ENCODE data around the gene ANK2. TPM values are rescaled to one million over a fixed set of nuclear protein-coding genes. Genes with fewer than 3 reads are reported as not detected.
A peak's percentile ranks its signal among the peaks of the same experiment; 100 is the strongest.

Gene ANK2
- total RNA-seq, 3 donors from 2014 or later: 0.27 to 0.63 (median 0.34) TPM

DNA sequence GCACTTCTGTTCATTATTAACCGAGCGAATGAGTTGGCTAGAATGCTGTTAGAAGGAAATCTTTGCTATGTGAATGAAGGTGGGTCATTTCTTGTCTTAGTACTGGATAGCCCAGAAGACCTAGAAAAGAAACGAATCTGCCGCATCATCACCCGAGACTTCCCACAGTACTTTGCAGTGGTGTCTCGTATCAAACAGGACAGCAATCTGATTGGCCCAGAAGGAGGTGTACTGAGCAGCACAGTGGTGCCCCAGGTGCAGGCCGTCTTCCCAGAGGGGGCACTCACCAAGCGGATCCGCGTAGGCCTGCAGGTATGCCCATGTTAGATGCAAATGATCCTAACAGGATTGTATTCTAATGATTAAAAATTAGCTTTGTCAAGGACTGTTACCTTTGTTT is 286.3 kb downstream of the ANK2 start:
- ATAC-seq: no peak
- no peak for DNase-seq
- Mint-ChIP-seq H3K9me3 (no peaks in the 10 kb centered on the region), H3K4me3 (no peak overlapping the region), H3K27me3 (ENCODE audit: low read depth) (peaks cover 3% of the 10 kb centered on the region), H3K36me3 (ENCODE audit: insufficient read depth) (no peaks in the 10 kb centered on the region), H3K4me1 (ENCODE audit: low read depth) (no peaks in the 10 kb centered on the region)

DNA sequence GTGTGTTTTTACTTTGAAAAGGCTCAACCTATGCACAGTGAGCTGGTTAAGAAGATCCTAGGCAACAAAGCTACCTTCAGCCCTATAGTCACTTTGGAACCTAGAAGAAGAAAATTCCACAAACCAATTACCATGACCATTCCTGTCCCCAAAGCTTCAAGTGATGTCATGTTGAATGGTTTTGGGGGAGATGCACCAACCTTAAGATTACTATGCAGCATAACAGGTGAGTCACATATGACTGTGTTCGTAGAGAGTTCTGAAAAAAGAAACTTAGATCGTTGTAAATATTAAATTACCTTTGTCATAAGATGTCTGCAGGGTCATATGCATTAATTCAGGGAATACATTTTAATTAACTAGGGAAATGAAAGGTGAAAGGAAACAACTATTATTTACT is 287.1 kb downstream of the ANK2 start:
- peaks cover 6% of the 10 kb centered on the region for H3K27me3 Mint-ChIP-seq (ENCODE audit: low read depth)
- ATAC-seq: no peak
- H3K9me3 Mint-ChIP-seq: no peaks in the 10 kb centered on the region
- no peak for DNase-seq
- no peaks in the 10 kb centered on the region for H3K4me1 Mint-ChIP-seq (ENCODE audit: low read depth)
- H3K36me3 Mint-ChIP-seq (ENCODE audit: insufficient read depth): no peaks in the 10 kb centered on the region
- H3K4me3 Mint-ChIP-seq: no peak overlapping the region

DNA sequence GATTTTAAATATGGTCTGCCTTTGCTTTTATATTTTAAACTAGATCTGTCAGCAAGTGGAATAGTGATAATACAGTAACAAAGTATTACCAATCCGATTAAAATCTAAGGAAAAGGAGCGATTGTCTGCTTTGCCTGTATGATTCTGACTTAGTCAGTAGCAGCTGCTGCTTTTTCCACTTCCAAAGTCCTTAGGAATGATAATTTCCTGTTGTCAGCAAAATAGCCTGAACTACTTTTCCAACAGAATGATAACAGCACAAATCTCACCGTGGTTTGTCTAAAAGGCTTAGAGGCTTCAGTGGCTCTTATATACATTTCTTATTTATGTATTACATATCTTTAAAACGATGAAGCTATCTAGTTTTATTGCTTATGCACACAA is 290.0 kb downstream of the ANK2 start:
- Mint-ChIP-seq H3K27me3 (ENCODE audit: low read depth) (peaks cover 9% of the 10 kb centered on the region), H3K4me3 (no peak overlapping the region), H3K9me3 (no peaks in the 10 kb centered on the region), H3K36me3 (ENCODE audit: insufficient read depth) (no peaks in the 10 kb centered on the region), H3K4me1 (ENCODE audit: low read depth) (no peaks in the 10 kb centered on the region)
- ATAC-seq (no peak), DNase-seq (no peak)

DNA sequence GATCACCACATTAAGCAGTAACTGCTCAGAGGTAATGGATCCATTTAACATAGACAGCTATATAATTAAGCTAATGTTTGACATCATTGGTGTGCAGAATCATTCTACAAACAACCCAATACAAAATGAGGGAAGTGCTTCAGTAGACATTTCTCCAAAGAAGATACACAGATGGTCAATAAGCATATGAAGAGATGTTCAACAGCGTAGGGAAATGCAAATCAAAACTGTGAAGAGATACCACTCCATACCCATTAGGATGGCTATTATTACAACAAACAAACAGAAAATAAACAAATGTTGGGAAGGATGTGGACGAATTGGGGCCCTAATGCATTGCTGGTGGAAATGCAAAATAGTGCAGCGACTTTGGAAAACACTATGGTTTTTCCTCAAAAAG is 294.6 kb downstream of the ANK2 start:
- Mint-ChIP-seq H3K27me3 (ENCODE audit: low read depth) (peaks cover 12% of the 10 kb centered on the region), H3K9me3 (no peaks in the 10 kb centered on the region), H3K4me3 (no peak overlapping the region), H3K4me1 (ENCODE audit: low read depth) (no peaks in the 10 kb centered on the region), H3K36me3 (ENCODE audit: insufficient read depth) (no peaks in the 10 kb centered on the region)
- ATAC-seq (no peak), DNase-seq (no peak)

DNA sequence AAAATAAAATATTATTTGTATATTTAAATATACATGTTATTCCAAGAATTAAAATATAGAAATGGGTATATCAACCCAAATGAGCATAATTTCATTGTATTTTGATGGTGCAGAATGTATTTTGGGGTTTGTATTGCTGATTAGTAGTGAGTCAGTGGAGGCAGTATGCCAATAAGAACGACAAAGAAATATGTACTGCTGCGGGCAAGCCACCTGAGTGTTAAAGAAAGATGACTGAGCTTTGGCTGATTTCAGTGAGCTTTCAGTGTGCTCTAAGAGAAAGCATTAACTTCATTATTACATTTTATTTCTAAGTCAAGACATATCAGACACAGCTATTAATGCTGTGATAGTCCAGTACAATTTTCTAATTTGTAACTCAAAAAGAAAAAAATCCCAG is 297.8 kb downstream of the ANK2 start:
- no peak for ATAC-seq
- H3K4me3 Mint-ChIP-seq: no peak overlapping the region

DNA sequence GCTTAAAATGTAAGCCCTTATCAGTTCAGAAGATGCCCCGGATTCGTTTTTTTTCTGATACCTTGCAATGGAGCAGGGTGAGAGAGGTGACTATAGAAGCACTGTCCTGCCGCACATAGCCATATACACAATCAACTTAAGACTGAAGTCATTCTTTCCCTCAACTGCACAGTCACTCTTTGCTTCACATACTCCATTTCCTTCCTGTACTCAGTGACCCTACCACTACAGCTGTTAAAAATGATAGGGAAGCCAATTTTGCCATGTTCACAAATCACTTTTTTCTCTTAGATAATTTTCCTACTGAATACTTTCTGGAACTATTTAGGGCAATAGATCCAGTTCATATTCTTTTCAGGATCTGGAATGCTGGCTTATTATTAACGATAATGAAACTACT is 300.0 kb downstream of the ANK2 start:
- ATAC-seq (no peak), DNase-seq (no peak)
- Mint-ChIP-seq H3K36me3 (ENCODE audit: insufficient read depth) (no peaks in the 10 kb centered on the region), H3K4me3 (no peak overlapping the region), H3K4me1 (ENCODE audit: low read depth) (peaks cover 13% of the 10 kb centered on the region), H3K9me3 (no peaks in the 10 kb centered on the region), H3K27me3 (ENCODE audit: low read depth) (peaks cover 27% of the 10 kb centered on the region)

More for the DNA sequence above, 297.8 kb downstream of the ANK2 start:
- no peak for DNase-seq
- no peaks in the 10 kb centered on the region for H3K4me1 Mint-ChIP-seq (ENCODE audit: low read depth)
- no peaks in the 10 kb centered on the region for H3K9me3 Mint-ChIP-seq
- no peaks in the 10 kb centered on the region for H3K36me3 Mint-ChIP-seq (ENCODE audit: insufficient read depth)
- H3K27me3 Mint-ChIP-seq (ENCODE audit: low read depth): peaks cover 16% of the 10 kb centered on the region

DNA sequence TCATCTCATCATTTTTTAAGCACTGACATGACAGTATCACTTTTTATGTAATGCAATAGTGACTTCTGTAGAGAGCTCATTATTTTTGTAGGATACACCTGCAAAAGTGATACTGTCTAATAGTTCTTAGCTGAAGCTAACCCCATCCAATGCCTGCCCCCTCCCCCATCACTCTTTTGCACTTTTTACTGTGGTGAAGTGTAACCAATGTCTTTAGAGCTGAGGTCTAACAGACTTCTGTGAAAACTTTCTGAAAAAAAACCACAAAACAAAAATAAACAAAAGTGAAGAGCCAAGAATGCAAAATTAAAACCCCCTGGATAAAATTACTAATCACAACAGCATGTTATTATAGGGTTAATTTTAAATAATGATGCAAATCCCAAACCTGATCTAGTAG is 301.1 kb downstream of the ANK2 start:
- H3K9me3 Mint-ChIP-seq: no peaks in the 10 kb centered on the region
- ATAC-seq (no peak), DNase-seq (no peak)
- peaks cover 24% of the 10 kb centered on the region for H3K4me1 Mint-ChIP-seq (ENCODE audit: low read depth)
- H3K4me3 Mint-ChIP-seq: no peak overlapping the region
- no peaks in the 10 kb centered on the region for H3K36me3 Mint-ChIP-seq (ENCODE audit: insufficient read depth)
- peaks cover 28% of the 10 kb centered on the region for H3K27me3 Mint-ChIP-seq (ENCODE audit: low read depth)

DNA sequence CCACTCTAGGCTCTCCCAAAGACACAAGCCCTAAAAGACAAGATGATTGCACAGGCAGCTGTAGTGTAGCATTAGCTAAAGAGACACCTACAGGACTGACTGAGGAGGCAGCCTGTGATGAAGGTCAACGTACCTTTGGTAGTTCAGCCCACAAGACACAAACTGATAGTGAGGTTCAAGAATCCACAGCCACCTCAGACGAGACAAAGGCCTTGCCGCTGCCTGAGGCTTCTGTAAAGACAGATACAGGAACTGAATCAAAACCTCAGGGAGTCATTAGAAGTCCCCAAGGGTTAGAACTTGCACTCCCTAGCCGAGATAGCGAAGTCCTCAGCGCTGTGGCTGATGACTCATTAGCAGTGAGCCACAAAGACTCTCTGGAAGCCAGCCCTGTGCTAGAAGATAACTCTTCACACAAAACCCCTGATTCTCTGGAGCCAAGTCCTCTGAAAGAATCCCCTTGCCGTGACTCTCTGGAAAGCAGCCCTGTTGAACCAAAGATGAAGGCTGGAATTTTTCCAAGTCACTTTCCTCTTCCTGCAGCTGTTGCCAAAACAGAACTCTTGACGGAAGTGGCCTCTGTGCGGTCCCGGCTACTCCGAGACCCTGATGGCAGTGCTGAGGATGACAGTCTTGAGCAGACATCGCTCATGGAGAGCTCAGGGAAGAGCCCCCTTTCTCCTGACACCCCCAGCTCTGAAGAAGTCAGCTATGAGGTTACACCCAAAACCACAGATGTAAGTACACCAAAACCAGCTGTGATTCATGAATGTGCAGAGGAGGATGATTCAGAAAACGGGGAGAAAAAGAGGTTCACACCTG is 306.3 kb downstream of the ANK2 start:
- ATAC-seq: peak; percentile 95 to 96
- Mint-ChIP-seq H3K4me3 (peak overlapping the region; percentile 53), H3K27me3 (ENCODE audit: low read depth) (peaks cover 29% of the 10 kb centered on the region), H3K9me3 (peaks cover 16% of the 10 kb centered on the region), H3K4me1 (ENCODE audit: low read depth) (peaks cover 41% of the 10 kb centered on the region), H3K36me3 (ENCODE audit: insufficient read depth) (peaks cover 3% of the 10 kb centered on the region)
- DNase-seq: peak; percentile 61

DNA sequence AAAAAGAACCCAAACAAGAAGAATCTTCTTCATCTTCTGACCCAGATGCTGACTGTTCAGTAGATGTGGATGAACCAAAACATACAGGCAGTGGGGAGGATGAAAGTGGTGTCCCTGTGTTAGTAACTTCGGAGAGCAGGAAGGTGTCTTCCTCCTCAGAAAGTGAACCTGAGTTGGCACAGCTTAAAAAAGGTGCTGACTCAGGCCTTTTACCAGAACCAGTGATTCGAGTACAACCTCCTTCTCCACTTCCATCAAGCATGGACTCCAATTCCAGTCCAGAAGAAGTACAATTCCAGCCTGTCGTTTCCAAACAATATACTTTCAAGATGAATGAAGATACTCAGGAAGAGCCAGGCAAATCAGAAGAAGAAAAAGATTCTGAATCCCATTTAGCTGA is 307.0 kb downstream of the ANK2 start:
- peaks cover 16% of the 10 kb centered on the region for H3K9me3 Mint-ChIP-seq
- H3K4me1 Mint-ChIP-seq (ENCODE audit: low read depth): peaks cover 41% of the 10 kb centered on the region
- peaks cover 29% of the 10 kb centered on the region for H3K27me3 Mint-ChIP-seq (ENCODE audit: low read depth)
- DNase-seq (no peak), ATAC-seq (no peak)
- no peak overlapping the region for H3K4me3 Mint-ChIP-seq
- peaks cover 3% of the 10 kb centered on the region for H3K36me3 Mint-ChIP-seq (ENCODE audit: insufficient read depth)

DNA sequence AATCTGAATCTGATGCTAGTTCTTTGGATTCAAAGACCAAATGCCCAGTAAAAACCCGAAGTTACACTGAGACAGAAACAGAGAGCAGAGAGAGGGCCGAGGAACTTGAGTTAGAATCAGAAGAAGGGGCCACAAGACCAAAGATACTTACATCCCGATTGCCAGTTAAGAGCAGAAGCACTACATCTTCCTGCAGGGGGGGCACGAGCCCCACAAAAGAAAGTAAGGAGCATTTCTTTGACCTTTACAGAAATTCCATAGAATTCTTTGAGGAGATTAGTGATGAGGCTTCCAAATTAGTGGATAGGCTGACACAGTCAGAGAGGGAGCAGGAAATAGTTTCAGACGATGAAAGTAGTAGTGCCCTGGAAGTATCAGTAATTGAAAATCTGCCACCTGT is 309.3 kb downstream of the ANK2 start:
- Mint-ChIP-seq H3K4me1 (ENCODE audit: low read depth) (peaks cover 35% of the 10 kb centered on the region), H3K36me3 (ENCODE audit: insufficient read depth) (peaks cover 3% of the 10 kb centered on the region), H3K4me3 (no peak overlapping the region), H3K9me3 (peaks cover 16% of the 10 kb centered on the region), H3K27me3 (ENCODE audit: low read depth) (peaks cover 16% of the 10 kb centered on the region)
- ATAC-seq (no peak), DNase-seq (no peak)

DNA sequence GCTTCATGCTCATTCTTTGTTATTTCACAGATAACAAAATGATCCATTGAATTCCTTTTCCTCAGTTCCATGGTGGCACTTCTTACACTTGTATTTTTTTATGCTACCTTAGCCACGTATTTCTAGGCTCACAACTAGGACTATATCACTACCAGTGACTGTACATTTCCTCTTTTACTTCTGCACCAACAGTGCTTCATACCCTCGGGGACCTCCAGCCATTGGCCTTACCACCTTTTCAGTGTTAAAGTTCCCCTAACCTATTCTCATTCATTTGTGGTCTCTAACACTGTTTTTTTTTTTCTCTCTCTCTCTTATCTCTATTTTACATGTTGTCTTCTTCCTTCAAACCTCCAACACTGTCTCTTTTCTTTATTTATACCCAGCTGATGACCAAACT is 315.9 kb downstream of the ANK2 start:
- ATAC-seq (no peak), DNase-seq (no peak)
- no peaks in the 10 kb centered on the region for H3K36me3 Mint-ChIP-seq (ENCODE audit: insufficient read depth)
- H3K4me1 Mint-ChIP-seq (ENCODE audit: low read depth): no peaks in the 10 kb centered on the region
- peaks cover 6% of the 10 kb centered on the region for H3K27me3 Mint-ChIP-seq (ENCODE audit: low read depth)
- no peaks in the 10 kb centered on the region for H3K9me3 Mint-ChIP-seq
- H3K4me3 Mint-ChIP-seq: no peak overlapping the region

DNA sequence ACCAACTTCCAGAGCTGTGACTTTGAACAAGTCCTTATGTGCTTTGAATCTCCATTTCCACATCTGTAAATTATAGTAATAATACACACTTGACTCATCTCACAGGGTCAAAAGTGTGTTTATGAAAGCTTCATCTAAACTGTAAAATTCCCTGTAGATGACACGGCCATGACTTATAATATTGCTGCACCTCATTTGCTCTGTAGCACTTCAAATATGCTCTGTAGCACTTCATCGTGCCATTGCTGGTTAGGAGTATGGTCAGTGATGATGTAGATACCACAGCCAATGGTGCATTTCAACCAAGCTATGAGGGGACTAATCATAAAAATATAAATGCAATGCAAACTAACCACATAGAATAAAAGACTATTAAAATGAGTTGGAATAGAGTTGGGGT is 318.6 kb downstream of the ANK2 start:
- H3K36me3 Mint-ChIP-seq (ENCODE audit: insufficient read depth): no peaks in the 10 kb centered on the region
- H3K9me3 Mint-ChIP-seq: no peaks in the 10 kb centered on the region
- H3K27me3 Mint-ChIP-seq (ENCODE audit: low read depth): peaks cover 8% of the 10 kb centered on the region
- no peak for DNase-seq
- no peak for ATAC-seq
- H3K4me1 Mint-ChIP-seq (ENCODE audit: low read depth): no peaks in the 10 kb centered on the region
- no peak overlapping the region for H3K4me3 Mint-ChIP-seq

DNA sequence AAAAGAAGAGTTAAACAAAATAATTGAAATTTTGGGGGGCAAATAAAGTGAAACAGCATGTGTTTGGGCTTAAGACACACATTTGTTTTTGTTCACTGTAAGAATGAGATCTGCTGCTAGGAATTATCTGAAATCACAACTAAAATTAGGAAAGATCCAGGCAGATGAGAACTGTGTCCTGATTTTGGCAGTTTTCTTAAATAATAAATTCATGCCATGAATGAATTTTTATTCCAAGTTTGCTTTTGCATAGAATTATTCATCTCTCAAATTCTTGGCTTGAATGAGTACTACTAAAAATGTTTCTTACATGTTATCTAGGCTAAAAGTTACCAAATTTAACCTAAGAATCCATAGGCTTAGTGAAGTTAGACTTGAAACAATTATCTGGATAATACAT is 321.7 kb downstream of the ANK2 start:
- H3K9me3 Mint-ChIP-seq: no peaks in the 10 kb centered on the region
- H3K36me3 Mint-ChIP-seq (ENCODE audit: insufficient read depth): no peaks in the 10 kb centered on the region
- peaks cover 10% of the 10 kb centered on the region for H3K27me3 Mint-ChIP-seq (ENCODE audit: low read depth)
- DNase-seq (no peak), ATAC-seq (no peak)
- no peak overlapping the region for H3K4me3 Mint-ChIP-seq
- no peaks in the 10 kb centered on the region for H3K4me1 Mint-ChIP-seq (ENCODE audit: low read depth)

DNA sequence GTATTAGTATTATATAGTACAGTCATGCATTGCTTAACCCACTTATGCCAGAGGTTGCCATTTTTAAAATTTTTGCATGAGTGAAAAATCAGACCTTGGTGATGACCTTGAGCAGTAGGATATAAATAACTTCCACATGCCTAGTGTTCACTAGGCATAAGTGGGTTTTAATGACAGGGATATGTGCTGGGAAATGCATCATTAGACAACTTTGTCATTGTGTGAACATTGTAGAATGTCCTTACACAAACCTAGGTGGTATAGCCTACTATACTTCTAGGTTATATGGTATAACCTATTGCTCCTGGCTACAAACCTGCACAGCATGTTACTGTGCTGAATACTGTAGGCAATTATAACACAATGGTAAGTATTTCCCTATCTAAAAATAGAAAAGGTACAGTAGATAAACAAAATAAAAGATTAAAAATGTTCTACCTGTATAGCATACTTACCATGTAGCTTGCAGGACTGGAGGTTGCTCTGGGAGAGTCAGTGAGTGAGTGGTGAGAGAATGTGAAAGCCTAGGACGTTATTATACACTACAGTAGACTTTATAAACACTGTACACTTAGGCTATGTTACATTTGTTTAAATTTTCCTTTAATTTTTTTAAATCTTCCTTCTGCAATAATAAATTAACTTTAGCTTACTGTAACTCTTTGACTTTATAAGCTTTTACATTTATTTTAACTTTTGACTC is 326.7 kb downstream of the ANK2 start:
- Mint-ChIP-seq H3K36me3 (ENCODE audit: insufficient read depth) (no peaks in the 10 kb centered on the region), H3K4me1 (ENCODE audit: low read depth) (no peaks in the 10 kb centered on the region), H3K27me3 (ENCODE audit: low read depth) (peaks cover 4% of the 10 kb centered on the region), H3K4me3 (no peak overlapping the region), H3K9me3 (no peaks in the 10 kb centered on the region)
- DNase-seq: no peak
- no peak for ATAC-seq

DNA sequence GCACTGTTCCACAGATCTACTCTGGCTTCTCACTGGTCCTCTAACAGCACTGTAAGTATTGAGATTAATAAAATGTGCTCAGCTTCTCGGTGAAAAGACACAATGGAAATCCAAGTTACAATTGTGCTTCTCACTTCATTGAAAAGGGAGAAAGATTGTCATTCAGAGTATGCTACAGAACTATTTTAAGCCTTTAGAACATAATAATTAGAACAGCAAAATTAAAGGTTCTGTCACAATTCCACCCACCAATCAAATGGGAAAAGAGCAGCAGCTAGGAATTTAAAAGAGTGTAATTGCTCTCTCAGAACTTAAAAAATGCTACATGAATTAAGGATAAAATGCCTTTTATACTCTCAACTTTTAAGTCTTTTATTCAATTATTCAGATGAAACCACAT is 329.4 kb downstream of the ANK2 start:
- H3K9me3 Mint-ChIP-seq: no peaks in the 10 kb centered on the region
- no peak for ATAC-seq
- H3K27me3 Mint-ChIP-seq (ENCODE audit: low read depth): peaks cover 6% of the 10 kb centered on the region
- no peaks in the 10 kb centered on the region for H3K36me3 Mint-ChIP-seq (ENCODE audit: insufficient read depth)
- peaks cover 1% of the 10 kb centered on the region for H3K4me1 Mint-ChIP-seq (ENCODE audit: low read depth)
- DNase-seq: no peak
- no peak overlapping the region for H3K4me3 Mint-ChIP-seq
